Measurements from ENCODE around the gene EEFSEC. TPM values are rescaled to one million over a fixed set of nuclear protein-coding genes. Genes with fewer than 3 reads are reported as not detected.

Gene EEFSEC
- total and polyA plus RNA-seq, 2 of the 8 experiments (the other 6 are each of a cell fraction or from before 2014, with no cell fraction given) = 13.1 to 19.8 TPM

DNA sequence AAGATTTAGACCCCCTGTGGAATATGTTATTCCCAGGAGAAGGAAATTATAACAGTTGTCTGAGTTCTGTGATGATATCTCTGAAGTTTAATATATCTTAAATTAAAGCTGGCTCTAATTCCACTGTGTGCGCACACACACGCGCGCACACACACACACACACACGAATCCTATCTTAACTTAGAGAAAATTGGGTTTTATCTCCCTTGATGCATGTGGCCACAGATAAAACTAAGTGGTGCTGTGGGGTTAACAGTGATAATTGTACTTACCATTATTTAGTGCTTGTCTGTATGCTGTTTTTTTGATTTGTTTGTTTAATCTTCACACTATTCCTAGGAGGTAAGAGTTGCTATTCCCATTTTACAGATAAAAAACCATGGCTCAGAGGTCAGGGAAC is 7.4 kb downstream of the EEFSEC start (continued):
- TF ChIP-seq GTF2F1 (IDR thresholded peaks at IDR 0.05; ENCODE audit: borderline replicate concordance, low read depth, low read length) (no peak), YY1 (IDR thresholded peaks at IDR 0.05; ENCODE audit: low read depth, low read length) (no peak), EGR1 (IDR thresholded peaks at IDR 0.05; ENCODE audit: borderline replicate concordance, low read depth, low read length) (no peak), SP2 (IDR thresholded peaks at IDR 0.05; ENCODE audit: low read length) (no peak), RFX5 (IDR thresholded peaks at IDR 0.05; ENCODE audit: borderline replicate concordance, low read depth, low read length) (no peak), SIN3A (conservative IDR thresholded peaks at IDR 0.05 in 1 of 2, IDR thresholded peaks at IDR 0.05 in 1 of 2; ENCODE audit: low read depth in 1 of 2, low read length in 2 of 2) (no peak)
